ENCODE results near the gene DIP2B. TPM values are rescaled to one million over a fixed set of nuclear protein-coding genes. Genes with fewer than 3 reads are reported as not detected.

Gene DIP2B
- polyA plus RNA-seq, 2 of the 4 experiments (the other 2 are of a cell fraction): 16.9 to 29.3 TPM

DNA sequence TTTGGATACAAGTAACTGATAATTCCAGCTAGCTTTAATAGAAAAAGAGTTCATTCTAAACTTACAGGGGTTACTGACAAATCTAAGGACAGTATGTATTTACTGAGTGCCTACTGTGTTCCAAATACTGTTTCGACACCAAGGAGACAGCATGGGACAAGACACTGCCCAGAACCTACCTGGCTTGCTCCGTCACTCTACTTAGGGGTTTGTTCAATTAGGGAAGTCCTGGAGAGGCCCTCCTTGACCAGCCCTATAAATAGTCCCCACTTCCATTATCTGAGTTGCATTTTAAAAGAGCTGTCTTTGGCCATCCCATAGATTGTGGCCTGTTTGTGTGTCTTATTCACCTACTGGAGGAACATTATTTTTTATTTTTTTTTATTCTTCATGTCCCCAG is 129.6 kb downstream of the DIP2B start:
- ChIA-PET CTCF (interaction anchor here (1.4 to 4.2 kb wide), 2 partner anchors 10 to 130 kb away, joined by 3 to 43 read pairs; partner anchors contain the start of gene DIP2B), POLR2A (no interaction called here)
- TF ChIP-seq FOSL2 (IDR thresholded peaks at IDR 0.05) (no peak), FOSL2 (CRISPR knock-in tag; IDR thresholded peaks at IDR 0.05) (no peak), SMC3 (IDR thresholded peaks at IDR 0.05) (no peak), ZSCAN20 (CRISPR knock-in tag; IDR thresholded peaks at IDR 0.05) (no peak), CEBPB (IDR thresholded peaks at IDR 0.05) (no peak), CBX8 (IDR thresholded peaks at IDR 0.05) (no peak), HOXA7 (CRISPR knock-in tag; IDR thresholded peaks at IDR 0.05) (no peak), CHD4 (IDR thresholded peaks at IDR 0.05; ENCODE audit: borderline replicate concordance) (no peak), FOSB (CRISPR knock-in tag; IDR thresholded peaks at IDR 0.05) (no peak), KDM5A (IDR thresholded peaks at IDR 0.05) (no peak), ZC3H11A (IDR thresholded peaks at IDR 0.05) (no peak), FOXS1 (CRISPR knock-in tag; IDR thresholded peaks at IDR 0.05) (no peak)
- H3K4me1 ChIP-seq: peaks cover 15% of the 10 kb centered on the region; the same call in 2 of the 3 replicates
- no peak for ATAC-seq
- H3K4me3 ChIP-seq: no peak overlapping the region
- no peak for DNase-seq (ENCODE audit: low read depth in 1 of 2, low spot score in 1 of 2)
- FAIRE-seq: no peak
- H3K4me2 ChIP-seq: no peak overlapping the region; the same call in 2 of the 3 replicates
- WGBS (ENCODE audit: missing lambda C conversion rate): 90% methylated on average over 2 of the region's 2 CpGs
- no peaks in the 10 kb centered on the region for H3K9me3 ChIP-seq
- peak overlapping the region in 1 of 2 experiments; percentile 6; a peak in 1 of 6 replicates for H3K27ac ChIP-seq

DNA sequence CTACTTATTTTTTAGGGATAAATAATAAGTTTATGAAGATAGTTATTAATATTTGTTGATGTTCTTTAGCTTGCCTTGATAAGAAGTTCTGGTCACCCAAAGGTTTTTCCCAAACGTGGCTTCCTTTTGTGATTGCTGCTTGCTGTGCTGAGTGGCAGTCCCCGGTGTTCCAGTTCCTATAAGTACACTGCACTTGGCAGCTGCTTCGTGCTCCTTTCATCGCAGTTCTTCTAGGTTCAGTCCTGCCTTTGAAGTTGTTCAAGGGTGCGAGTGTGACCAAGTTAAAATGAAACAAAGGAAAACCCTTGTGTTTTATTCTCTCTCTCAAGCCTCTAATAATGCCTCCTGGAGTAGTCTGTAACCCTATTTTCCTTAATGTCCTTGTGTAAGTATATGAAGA is 130.6 kb downstream of the DIP2B start:
- H3K4me2 ChIP-seq: no peak overlapping the region
- H3K9me3 ChIP-seq: no peaks in the 10 kb centered on the region
- POLR2A ChIA-PET: no interaction called here
- CTCF ChIA-PET: interaction anchor here (1.0 to 4.2 kb wide), 3 partner anchors 9 to 131 kb away, joined by 3 to 43 read pairs (median 3); partner anchors contain the start of gene DIP2B
- ATAC-seq: no peak
- no peak overlapping the region for H3K27ac ChIP-seq
- WGBS (ENCODE audit: missing lambda C conversion rate): 72% methylated on average over 5 of the region's 5 CpGs
- H3K4me1 ChIP-seq: peaks cover 15% of the 10 kb centered on the region; the same call in 2 of the 3 replicates
- FAIRE-seq: no peak
- no peak for DNase-seq (ENCODE audit: low read depth in 1 of 2, low spot score in 1 of 2)
- H3K4me3 ChIP-seq: no peak overlapping the region
- TF ChIP-seq HEYL (CRISPR knock-in tag; IDR thresholded peaks at IDR 0.05) (no peak), HOXB5 (CRISPR knock-in tag; IDR thresholded peaks at IDR 0.05) (no peak), CEBPB (IDR thresholded peaks at IDR 0.05) (no peak), BHLHE40 (IDR thresholded peaks at IDR 0.05; ENCODE audit: low read depth, low read length) (no peak), TP53 (CRISPR knock-in tag; IDR thresholded peaks at IDR 0.05) (no peak), SREBF2 (IDR thresholded peaks at IDR 0.05) (no peak), JUNB (IDR thresholded peaks at IDR 0.05) (no peak), HDAC2 (IDR thresholded peaks at IDR 0.05) (no peak)

DNA sequence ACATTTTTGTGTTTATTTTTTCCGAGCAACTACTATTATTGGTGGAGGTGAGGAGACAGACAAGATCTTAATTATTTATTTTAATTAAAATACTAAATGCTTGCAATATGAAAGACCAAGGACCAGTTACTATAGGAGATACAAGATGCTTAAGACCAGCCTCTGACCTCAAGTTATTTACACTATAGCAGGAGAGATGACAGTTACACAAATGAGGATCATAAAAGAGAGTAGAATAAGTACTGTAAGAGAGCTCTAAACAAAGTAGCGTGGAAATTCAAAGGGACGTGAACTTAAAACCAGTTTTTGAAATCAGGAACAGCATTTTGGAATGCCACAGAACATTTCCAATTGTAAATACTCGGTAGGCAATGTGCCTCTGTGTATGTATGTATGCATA is 131.1 kb downstream of the DIP2B start:
- peaks cover 15% of the 10 kb centered on the region; the same call in 2 of the 3 replicates for H3K4me1 ChIP-seq
- H3K4me2 ChIP-seq: no peak overlapping the region
- no peaks in the 10 kb centered on the region for H3K9me3 ChIP-seq
- FAIRE-seq: no peak
- no peak for ATAC-seq
- no peak for DNase-seq (ENCODE audit: low read depth in 1 of 2, low spot score in 1 of 2)
- ChIA-PET CTCF (interaction anchor here (0.6 to 4.2 kb wide), 6 partner anchors 14 to 132 kb away, joined by 3 to 43 read pairs (median 4); partner anchors contain the start of gene DIP2B), POLR2A (no interaction called here)
- H3K4me3 ChIP-seq: no peak overlapping the region
- TF ChIP-seq JUN (IDR thresholded peaks at IDR 0.05) (no peak), NPAS2 (CRISPR knock-in tag; IDR thresholded peaks at IDR 0.05; ENCODE audit: borderline replicate concordance) (no peak), KDM5A (IDR thresholded peaks at IDR 0.05) (no peak), CBX2 (IDR thresholded peaks at IDR 0.05; ENCODE audit: borderline replicate concordance, low read depth) (no peak), EHMT2 (IDR thresholded peaks at IDR 0.05; ENCODE audit: low read depth) (no peak), HEYL (CRISPR knock-in tag; IDR thresholded peaks at IDR 0.05) (no peak), CHD4 (IDR thresholded peaks at IDR 0.05; ENCODE audit: borderline replicate concordance) (no peak), POLR2AphosphoS2 (conservative IDR thresholded peaks at IDR 0.05; ENCODE audit: low read length) (no peak), KDM1A (IDR thresholded peaks at IDR 0.05; ENCODE audit: low read depth) (no peak), NFE2L2 (conservative IDR thresholded peaks at IDR 0.05; ENCODE audit: low read length) (no peak), JUNB (IDR thresholded peaks at IDR 0.05) (no peak), HOXA7 (CRISPR knock-in tag; IDR thresholded peaks at IDR 0.05) (no peak), FOSL2 (IDR thresholded peaks at IDR 0.05) (no peak), FOSL2 (CRISPR knock-in tag; IDR thresholded peaks at IDR 0.05) (no peak), POLR2A (IDR thresholded peaks at IDR 0.05; ENCODE audit: low read length) (no peak), MAZ (IDR thresholded peaks at IDR 0.05; ENCODE audit: borderline replicate concordance, low read depth, low read length) (no peak), CEBPB (IDR thresholded peaks at IDR 0.05) (no peak)
- TF ChIP-seq, protein P1, sequence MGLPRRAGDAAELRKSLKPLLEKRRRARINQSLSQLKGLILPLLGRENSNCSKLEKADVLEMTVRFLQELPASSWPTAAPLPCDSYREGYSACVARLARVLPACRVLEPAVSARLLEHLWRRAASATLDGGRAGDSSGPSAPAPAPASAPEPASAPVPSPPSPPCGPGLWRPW (IDR thresholded peaks at IDR 0.05): no peak
- TF ChIP-seq, protein P2, sequence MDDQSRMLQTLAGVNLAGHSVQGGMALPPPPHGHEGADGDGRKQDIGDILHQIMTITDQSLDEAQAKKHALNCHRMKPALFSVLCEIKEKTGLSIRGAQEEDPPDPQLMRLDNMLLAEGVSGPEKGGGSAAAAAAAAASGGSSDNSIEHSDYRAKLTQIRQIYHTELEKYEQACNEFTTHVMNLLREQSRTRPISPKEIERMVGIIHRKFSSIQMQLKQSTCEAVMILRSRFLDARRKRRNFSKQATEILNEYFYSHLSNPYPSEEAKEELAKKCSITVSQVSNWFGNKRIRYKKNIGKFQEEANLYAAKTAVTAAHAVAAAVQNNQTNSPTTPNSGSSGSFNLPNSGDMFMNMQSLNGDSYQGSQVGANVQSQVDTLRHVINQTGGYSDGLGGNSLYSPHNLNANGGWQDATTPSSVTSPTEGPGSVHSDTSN (IDR thresholded peaks at IDR 0.05): no peak
- WGBS (ENCODE audit: missing lambda C conversion rate): 89% methylated on average over 4 of the region's 4 CpGs
- H3K27ac ChIP-seq: no peak overlapping the region

All from A549 (cell line).